ENCODE measurements around the gene ADPRM. TPM values are rescaled to one million over a fixed set of nuclear protein-coding genes. Genes with fewer than 3 reads are reported as not detected.

Gene ADPRM
- total RNA-seq, 1 donor from 2014 or later, result 9.2 TPM

- H3K36me3 Mint-ChIP-seq (ENCODE audit: insufficient read depth), result peaks cover 2% of the 10 kb centered on the region
- H3K9me3 Mint-ChIP-seq (ENCODE audit: low read depth), result no peaks in the 10 kb centered on the region
- no peak overlapping the region for H3K27ac Mint-ChIP-seq
- no peak for DNase-seq (ENCODE audit: low spot score, unreplicated experiment)
- H3K27me3 Mint-ChIP-seq, result peaks cover 69% of the 10 kb centered on the region
- H3K4me3 Mint-ChIP-seq (ENCODE audit: low read depth), result no peak overlapping the region
- peaks cover 15% of the 10 kb centered on the region for H3K4me1 Mint-ChIP-seq (ENCODE audit: low read depth)
- no peak for TF ChIP-seq CTCF (IDR thresholded peaks at IDR 0.05; ENCODE audit: unreplicated experiment)
Measured at GRCh38 chr17:10744501-10745000, 47.2 kb downstream of the ADPRM start.

- H3K27me3 Mint-ChIP-seq, result peaks cover 70% of the 10 kb centered on the region
- peaks cover 15% of the 10 kb centered on the region for H3K4me1 Mint-ChIP-seq (ENCODE audit: low read depth)
- TF ChIP-seq CTCF (IDR thresholded peaks at IDR 0.05; ENCODE audit: unreplicated experiment), result no peak
- H3K4me3 Mint-ChIP-seq (ENCODE audit: low read depth), result no peak overlapping the region
- peaks cover 2% of the 10 kb centered on the region for H3K36me3 Mint-ChIP-seq (ENCODE audit: insufficient read depth)
- H3K27ac Mint-ChIP-seq, result peak overlapping the region; percentile 58
- H3K9me3 Mint-ChIP-seq (ENCODE audit: low read depth), result no peaks in the 10 kb centered on the region
- DNase-seq (ENCODE audit: low spot score, unreplicated experiment), result no peak
Measured at GRCh38 chr17:10745231-10745630, 47.8 kb downstream of the ADPRM start.

- Mint-ChIP-seq H3K4me3 (ENCODE audit: low read depth) (no peak overlapping the region), H3K9me3 (ENCODE audit: low read depth) (no peaks in the 10 kb centered on the region), H3K4me1 (ENCODE audit: low read depth) (peaks cover 15% of the 10 kb centered on the region), H3K27ac (no peak overlapping the region), H3K27me3 (peaks cover 58% of the 10 kb centered on the region), H3K36me3 (ENCODE audit: insufficient read depth) (no peaks in the 10 kb centered on the region)
- DNase-seq (ENCODE audit: low spot score, unreplicated experiment), result no peak
- no peak for TF ChIP-seq CTCF (IDR thresholded peaks at IDR 0.05; ENCODE audit: unreplicated experiment)
Measured at GRCh38 chr17:10748531-10749181, 51.3 kb downstream of the ADPRM start.

- Mint-ChIP-seq H3K27me3 (peaks cover 67% of the 10 kb centered on the region), H3K27ac (no peak overlapping the region), H3K36me3 (ENCODE audit: insufficient read depth) (no peaks in the 10 kb centered on the region), H3K4me1 (ENCODE audit: low read depth) (peaks cover 12% of the 10 kb centered on the region), H3K9me3 (ENCODE audit: low read depth) (no peaks in the 10 kb centered on the region), H3K4me3 (ENCODE audit: low read depth) (no peak overlapping the region)
- no peak for TF ChIP-seq CTCF (IDR thresholded peaks at IDR 0.05; ENCODE audit: unreplicated experiment)
- DNase-seq (ENCODE audit: low spot score, unreplicated experiment), result no peak
Measured at GRCh38 chr17:10750210-10750609, 52.8 kb downstream of the ADPRM start.

GRCh38 chr17:10751563-10751962 lies 54.2 kb downstream of the ADPRM start:
- no peak overlapping the region for H3K4me3 Mint-ChIP-seq (ENCODE audit: low read depth)
- H3K27me3 Mint-ChIP-seq, result peaks cover 73% of the 10 kb centered on the region
- no peak for DNase-seq (ENCODE audit: low spot score, unreplicated experiment)
- H3K27ac Mint-ChIP-seq, result no peak overlapping the region
- no peak for TF ChIP-seq CTCF (IDR thresholded peaks at IDR 0.05; ENCODE audit: unreplicated experiment)
- no peaks in the 10 kb centered on the region for H3K9me3 Mint-ChIP-seq (ENCODE audit: low read depth)
- H3K4me1 Mint-ChIP-seq (ENCODE audit: low read depth), result peaks cover 13% of the 10 kb centered on the region
- H3K36me3 Mint-ChIP-seq (ENCODE audit: insufficient read depth), result no peaks in the 10 kb centered on the region

Data from progenitor cell of endocrine pancreas (in vitro differentiated cells).